ENCODE measurements around the gene MYH15. TPM values are rescaled to one million over a fixed set of nuclear protein-coding genes. Genes with fewer than 3 reads are reported as not detected.
A peak's percentile ranks its signal among the peaks of the same experiment; 100 is the strongest.

The MYH15 gene
- total and polyA plus RNA-seq, 2 of the 8 experiments (the other 6 are each of a cell fraction or from before 2014, with no cell fraction given): under 0.01 TPM; not detected in 1

DNA sequence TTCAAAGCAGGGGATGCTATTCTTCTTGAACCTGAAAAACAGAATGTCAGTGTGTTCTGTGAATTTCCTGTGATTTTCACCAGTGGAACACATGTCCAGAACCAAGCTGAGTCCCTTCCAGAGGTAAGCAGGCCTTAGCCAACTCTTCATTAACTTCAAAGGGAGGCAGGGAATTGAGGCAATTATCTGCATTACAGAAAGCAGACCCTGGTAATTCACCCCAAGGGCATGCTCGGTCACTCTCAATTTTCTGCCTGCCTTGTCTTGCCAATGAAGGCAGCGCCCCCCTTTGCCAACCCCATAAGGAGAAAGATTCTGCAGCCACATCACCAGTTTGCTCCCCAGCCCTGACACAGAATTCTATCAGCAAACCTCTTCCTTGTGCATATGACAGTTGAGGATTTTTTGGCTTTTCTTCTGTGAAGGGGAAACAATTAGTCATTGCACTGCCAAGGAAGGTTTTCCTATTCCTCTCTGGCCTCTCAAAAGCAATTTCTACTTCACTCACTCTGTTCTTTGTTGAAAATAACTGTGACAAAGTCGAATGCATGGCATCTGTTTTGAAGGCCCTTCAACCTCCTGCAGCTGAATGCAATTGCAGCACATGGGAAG is 128.8 kb downstream of the MYH15 start:
- Histone ChIP-seq H3K27me3 (replicated peaks in 1 of 4; ENCODE audit: control insufficient read depth in 3 of 4, extremely low read depth in 1 of 4, insufficient read depth in 3 of 4, low read length in 3 of 4) (no peaks in the 10 kb centered on the region), H3K18ac (ENCODE audit: extremely low read depth, low read length) (no peak overlapping the region), H3K9me3 (ENCODE audit: insufficient read depth in 2 of 2, low read depth in 1 of 2, low read length in 1 of 2) (no peaks in the 10 kb centered on the region), H2BK5ac (ENCODE audit: low read depth, low read length) (no peak overlapping the region), H3K4me2 (ENCODE audit: insufficient read depth in 1 of 2, low read depth in 2 of 2, low read length in 2 of 2) (no peak overlapping the region), H2AK5ac (ENCODE audit: low read depth, low read length) (no peak overlapping the region), H2BK12ac (ENCODE audit: low read depth, low read length) (no peak overlapping the region), H3K36me3 (ENCODE audit: control insufficient read depth in 2 of 4, insufficient read depth in 4 of 4, low read length in 3 of 4) (no peaks in the 10 kb centered on the region), H3K9ac (replicated peaks in 1 of 4; ENCODE audit: extremely low read depth in 1 of 4, low read depth in 3 of 4, low read length in 3 of 4) (no peak overlapping the region), H4K5ac (ENCODE audit: insufficient read length, low read depth, low read length) (no peak overlapping the region), H3K4me3 (ENCODE audit: extremely low read depth in 1 of 4, insufficient read depth in 2 of 4, low read depth in 3 of 4, low read length in 4 of 4) (no peak overlapping the region), H2BK120ac (replicated peaks; ENCODE audit: low read depth, low read length) (no peak overlapping the region), H3K79me1 (ENCODE audit: low read depth, low read length) (no peaks in the 10 kb centered on the region), H4K91ac (replicated peaks; ENCODE audit: insufficient read length, low read length) (no peak overlapping the region), H2BK15ac (ENCODE audit: low read length) (no peak overlapping the region), H3K23me2 (ENCODE audit: low read depth, low read length) (no peaks in the 10 kb centered on the region), H3K14ac (ENCODE audit: insufficient read length) (no peak overlapping the region), H3K23ac (ENCODE audit: insufficient read length) (no peak overlapping the region), H3K4me1 (replicated peaks in 1 of 4; ENCODE audit: control insufficient read depth in 3 of 4, insufficient read depth in 4 of 4, low read length in 3 of 4) (peaks cover 2 to 7% (median 5%) of the 10 kb centered on the region in 4 experiments; a peak in 4 of 7 replicates), H3K4ac (replicated peaks; ENCODE audit: insufficient read length, low read depth, low read length) (no peak overlapping the region), H3K56ac (replicated peaks; ENCODE audit: insufficient read length, low read depth, low read length) (no peak overlapping the region), H2BK20ac (ENCODE audit: low read length) (no peak overlapping the region), H2AFZ (ENCODE audit: low read length) (no peak overlapping the region), H3K79me2 (ENCODE audit: control insufficient read depth in 1 of 2, insufficient read depth in 2 of 2, low read length in 2 of 2) (no peaks in the 10 kb centered on the region), H4K8ac (ENCODE audit: extremely low read depth, insufficient read depth, low read length) (no peak overlapping the region), H3K27ac (ENCODE audit: low read depth, low read length) (no peak overlapping the region), H4K20me1 (replicated peaks in 1 of 2; ENCODE audit: control insufficient read depth in 1 of 2, insufficient read depth in 2 of 2, low read length in 2 of 2) (no peaks in the 10 kb centered on the region)
- WGBS, 2 experiments (ENCODE audit: extremely low coverage in 1 of 2, insufficient coverage in 1 of 2, insufficient read length in 1 of 2, insufficient replicate concordance in 2 of 2, low coverage in 1 of 2, low lambda C conversion rate in 2 of 2, missing lambda C conversion rate in 1 of 2): 62% methylated on average over 3 of the region's 3 CpGs; no CpG with 5 or more reads in 1 of the 2 experiments
- CTCF ChIA-PET (ENCODE audit: partially characterized antibody): interaction anchor here (1.0 kb wide), 1 partner anchor 228 kb away, joined by 3 read pairs; no protein-coding TSS in a partner anchor
- peak in 1 of 2 experiments; percentile 25 for DNase-seq (ENCODE audit: low read depth in 1 of 2, low spot score in 2 of 2)
- FAIRE-seq: peak; percentile 7
- TF ChIP-seq PHF8 (conservative IDR thresholded peaks at IDR 0.05; ENCODE audit: low read depth, low read length) (no peak), SP4 (IDR thresholded peaks at IDR 0.05; ENCODE audit: low read length) (no peak), BRCA1 (IDR thresholded peaks at IDR 0.05; ENCODE audit: low read depth, low read length) (no peak), CBX5 (IDR thresholded peaks at IDR 0.05; ENCODE audit: low read depth, low read length) (no peak), BACH1 (IDR thresholded peaks at IDR 0.05; ENCODE audit: low read length) (no peak), RAD21 (IDR thresholded peaks at IDR 0.05 in 1 of 2, conservative IDR thresholded peaks at IDR 0.05 in 1 of 2; ENCODE audit: low read depth in 2 of 2, low read length in 2 of 2) (peak; percentile 48 to 52), CBX8 (IDR thresholded peaks at IDR 0.05; ENCODE audit: borderline replicate concordance, low read depth, low read length) (no peak), BCL11A (IDR thresholded peaks at IDR 0.05; ENCODE audit: low read depth in 2 of 2, low read length in 2 of 2) (no peak)
- TF ChIP-seq, protein P1, sequence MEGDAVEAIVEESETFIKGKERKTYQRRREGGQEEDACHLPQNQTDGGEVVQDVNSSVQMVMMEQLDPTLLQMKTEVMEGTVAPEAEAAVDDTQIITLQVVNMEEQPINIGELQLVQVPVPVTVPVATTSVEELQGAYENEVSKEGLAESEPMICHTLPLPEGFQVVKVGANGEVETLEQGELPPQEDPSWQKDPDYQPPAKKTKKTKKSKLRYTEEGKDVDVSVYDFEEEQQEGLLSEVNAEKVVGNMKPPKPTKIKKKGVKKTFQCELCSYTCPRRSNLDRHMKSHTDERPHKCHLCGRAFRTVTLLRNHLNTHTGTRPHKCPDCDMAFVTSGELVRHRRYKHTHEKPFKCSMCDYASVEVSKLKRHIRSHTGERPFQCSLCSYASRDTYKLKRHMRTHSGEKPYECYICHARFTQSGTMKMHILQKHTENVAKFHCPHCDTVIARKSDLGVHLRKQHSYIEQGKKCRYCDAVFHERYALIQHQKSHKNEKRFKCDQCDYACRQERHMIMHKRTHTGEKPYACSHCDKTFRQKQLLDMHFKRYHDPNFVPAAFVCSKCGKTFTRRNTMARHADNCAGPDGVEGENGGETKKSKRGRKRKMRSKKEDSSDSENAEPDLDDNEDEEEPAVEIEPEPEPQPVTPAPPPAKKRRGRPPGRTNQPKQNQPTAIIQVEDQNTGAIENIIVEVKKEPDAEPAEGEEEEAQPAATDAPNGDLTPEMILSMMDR (IDR thresholded peaks at IDR 0.05; ENCODE audit: control extremely low read depth in 1 of 3, insufficient read depth in 1 of 3, low read depth in 1 of 3, low read length in 3 of 3): peak; percentile 0 to 26 (median 7); a peak in 3 of 4 replicates
- POLR2A ChIA-PET (ENCODE audit: partially characterized antibody): no interaction called here
